C4-2B (cell line): Measurements from ENCODE around the gene MYL7.

ENCODE experiments used
- ZFX ChIP-seq: fragments of 450-650 bp; IDR thresholded peaks from 2 replicates; pipeline ENCODE4 v1.6.1; 2017
- TF ChIP-seq, protein P1 (sequence below): fragments of 450-650 bp; conservative IDR thresholded peaks from 2 replicates; pipeline ENCODE4 v1.5.1; 2017; ENCODE audit warnings: mild to moderate bottlenecking

DNA sequence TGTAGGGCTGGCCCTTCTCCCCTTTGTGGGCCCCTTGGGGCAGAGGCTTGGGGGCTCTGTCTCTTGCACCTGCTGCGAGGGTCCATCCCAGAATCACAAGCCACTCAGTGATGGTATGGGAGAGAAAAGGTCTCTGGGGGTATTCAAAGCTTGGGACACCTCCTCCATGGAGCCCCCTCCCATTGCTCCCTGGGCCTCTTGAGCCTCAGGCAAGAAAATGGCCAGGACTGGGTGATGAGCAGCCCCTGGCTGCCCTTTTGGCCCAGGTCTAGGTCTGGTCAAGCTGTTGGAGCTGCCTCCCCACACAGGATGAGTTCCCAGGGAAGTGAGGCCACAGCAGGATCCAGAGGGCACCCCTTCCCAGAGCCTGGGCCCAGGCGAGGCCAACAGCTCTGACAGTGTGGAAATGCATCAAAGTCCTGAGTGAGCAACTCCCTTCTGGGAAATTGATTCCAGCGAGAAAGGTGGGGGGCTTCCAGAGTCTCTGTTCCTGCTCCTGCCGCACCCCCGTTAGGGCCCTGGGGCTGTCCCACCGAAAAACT lies 3.4 kb upstream of the MYL7 start:
- TF ChIP-seq, protein P1, sequence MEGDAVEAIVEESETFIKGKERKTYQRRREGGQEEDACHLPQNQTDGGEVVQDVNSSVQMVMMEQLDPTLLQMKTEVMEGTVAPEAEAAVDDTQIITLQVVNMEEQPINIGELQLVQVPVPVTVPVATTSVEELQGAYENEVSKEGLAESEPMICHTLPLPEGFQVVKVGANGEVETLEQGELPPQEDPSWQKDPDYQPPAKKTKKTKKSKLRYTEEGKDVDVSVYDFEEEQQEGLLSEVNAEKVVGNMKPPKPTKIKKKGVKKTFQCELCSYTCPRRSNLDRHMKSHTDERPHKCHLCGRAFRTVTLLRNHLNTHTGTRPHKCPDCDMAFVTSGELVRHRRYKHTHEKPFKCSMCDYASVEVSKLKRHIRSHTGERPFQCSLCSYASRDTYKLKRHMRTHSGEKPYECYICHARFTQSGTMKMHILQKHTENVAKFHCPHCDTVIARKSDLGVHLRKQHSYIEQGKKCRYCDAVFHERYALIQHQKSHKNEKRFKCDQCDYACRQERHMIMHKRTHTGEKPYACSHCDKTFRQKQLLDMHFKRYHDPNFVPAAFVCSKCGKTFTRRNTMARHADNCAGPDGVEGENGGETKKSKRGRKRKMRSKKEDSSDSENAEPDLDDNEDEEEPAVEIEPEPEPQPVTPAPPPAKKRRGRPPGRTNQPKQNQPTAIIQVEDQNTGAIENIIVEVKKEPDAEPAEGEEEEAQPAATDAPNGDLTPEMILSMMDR, result no peak
- no peak for TF ChIP-seq ZFX
